Stimulated activated memory B cell treated with anti-CD40 and anti-IgM and Interleukin-4, amounts not matched to agents 10 μg/mL and 1 μg/mL and 100 μg/mL, for 72 hours (primary cell): ENCODE results near the gene ECE1.

Source experiments
- ATAC-seq: fragments of 150-1000 bp; cut with Tn5 transposase; 2 replicates; pipeline ENCODE4 v1.10.0; 2021
- H3K27ac Mint-ChIP-seq: one replicate; pipeline ENCODE4 v1.8.0; 2022; ENCODE audit warnings: mild to moderate bottlenecking, mixed read lengths
- H3K27me3 Mint-ChIP-seq: one replicate; pipeline ENCODE4 v1.8.0; 2022; ENCODE audit warnings: mixed read lengths
- H3K36me3 Mint-ChIP-seq: one replicate; pipeline ENCODE4 v1.8.0; 2022; ENCODE audit warnings: mixed read lengths
- H3K4me1 Mint-ChIP-seq: one replicate; pipeline ENCODE4 v1.8.0; 2022; ENCODE audit warnings: mixed read lengths
- H3K4me3 Mint-ChIP-seq: one replicate; pipeline ENCODE4 v1.8.0; 2022; ENCODE audit warnings: mild to moderate bottlenecking, moderate library complexity, mixed read lengths
- H3K9me3 Mint-ChIP-seq: one replicate; pipeline ENCODE4 v1.8.0; 2022; ENCODE audit warnings: mixed read lengths

ECE1 gene

DNA sequence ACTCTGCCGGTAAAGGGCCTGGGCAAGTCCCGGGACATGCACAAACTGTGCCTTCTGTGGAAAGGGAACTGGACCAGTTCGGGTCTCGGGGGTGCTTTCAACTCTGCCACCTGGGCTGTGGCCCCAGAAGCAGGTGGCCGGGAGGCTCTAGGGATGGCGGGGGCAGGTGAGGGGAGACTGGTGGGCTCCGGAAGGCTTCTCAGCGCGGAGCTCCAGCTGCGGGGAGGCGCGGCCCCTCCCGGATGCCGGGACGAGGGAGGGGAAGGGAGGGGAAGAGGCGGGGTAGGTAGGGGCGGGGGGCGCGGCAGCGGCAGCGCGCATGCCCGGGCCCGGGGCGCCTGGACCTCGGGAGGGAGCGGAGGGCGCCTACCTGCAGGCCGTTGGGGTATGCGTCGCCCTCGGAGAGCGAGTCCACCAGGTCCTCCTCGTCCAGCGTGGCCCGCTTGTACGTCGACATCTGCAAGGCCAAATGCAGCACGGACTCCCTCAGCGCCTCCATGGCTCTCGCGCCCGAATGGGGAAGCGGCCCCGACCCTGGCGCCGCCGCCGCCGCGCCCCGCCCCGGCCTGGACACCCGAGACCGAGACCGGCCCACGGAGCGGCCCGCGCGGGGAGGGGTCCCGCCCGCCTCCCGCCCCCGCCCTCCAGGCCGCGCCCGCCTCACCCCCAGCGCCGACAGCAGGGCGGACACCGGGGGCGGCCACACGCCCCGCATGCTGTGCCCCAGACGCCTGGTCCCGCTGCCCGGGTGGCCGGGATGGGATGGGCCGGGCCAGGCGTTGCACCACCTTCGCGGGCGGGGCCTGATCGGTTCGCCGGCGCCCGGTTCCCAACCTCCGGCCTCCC is at the start of gene ECE1:
TSS of gene ECE1 (minus strand) at position 764 of the 846 bp plus-strand sequence. CDS start at position 715, 49 bp downstream.
- H3K27ac Mint-ChIP-seq = peak within 1 kb of the TSS; percentile 93
- H3K27me3 Mint-ChIP-seq = no peaks in the 10 kb centered on the region
- peak within 1 kb of the TSS; percentile 94 for H3K4me3 Mint-ChIP-seq
- H3K36me3 Mint-ChIP-seq = peaks cover 22% of the 10 kb centered on the region
- H3K9me3 Mint-ChIP-seq = no peaks in the 10 kb centered on the region
- H3K4me1 Mint-ChIP-seq = peaks cover 71% of the 10 kb centered on the region
- peak; percentile 4 for ATAC-seq

DNA sequence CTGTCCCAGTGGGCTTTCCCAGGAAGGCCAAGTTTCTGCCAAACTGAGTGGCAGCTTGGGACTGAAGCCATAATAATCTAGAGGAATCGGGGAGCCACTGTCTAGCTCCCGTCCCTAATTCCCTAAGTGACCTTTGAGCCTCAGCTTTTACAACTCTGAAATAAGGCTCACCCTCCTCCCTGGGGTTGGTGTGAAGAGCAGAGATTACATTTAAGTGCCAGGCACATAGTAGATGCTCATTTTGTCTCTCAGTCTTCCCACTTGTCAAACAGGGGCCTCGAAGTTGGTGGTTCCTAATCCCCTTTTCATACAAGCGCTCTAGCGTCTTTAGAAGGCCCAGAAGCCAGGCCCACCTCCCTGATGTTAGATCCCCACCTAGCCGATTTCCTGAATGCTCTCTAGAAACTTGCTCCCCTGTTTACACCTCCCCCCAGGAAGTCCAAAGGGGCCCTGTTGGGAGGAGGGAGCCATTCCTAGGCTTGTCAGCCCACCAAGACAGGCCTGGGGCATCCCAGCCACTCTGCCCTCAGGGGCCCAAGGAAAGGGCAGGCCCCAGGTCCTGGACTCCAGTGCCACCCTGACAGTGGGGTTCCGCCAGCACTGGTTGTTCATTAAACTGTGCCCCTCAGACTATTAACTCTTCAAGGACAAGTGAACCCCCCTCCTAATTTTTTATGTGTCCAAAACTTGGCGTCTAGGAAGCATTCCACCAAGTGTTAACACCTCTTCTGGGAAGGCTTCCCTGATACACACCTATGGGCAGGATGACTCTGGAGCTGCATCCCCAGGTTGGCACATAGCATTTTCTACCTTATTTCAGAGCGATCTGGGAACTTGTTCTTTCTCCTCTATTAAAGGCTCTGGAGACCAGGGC is 49.3 kb upstream of the ECE1 start:
- Mint-ChIP-seq H3K27ac (peak overlapping the region; percentile 94), H3K4me1 (peaks cover 98% of the 10 kb centered on the region), H3K36me3 (peaks cover 8% of the 10 kb centered on the region)

DNA sequence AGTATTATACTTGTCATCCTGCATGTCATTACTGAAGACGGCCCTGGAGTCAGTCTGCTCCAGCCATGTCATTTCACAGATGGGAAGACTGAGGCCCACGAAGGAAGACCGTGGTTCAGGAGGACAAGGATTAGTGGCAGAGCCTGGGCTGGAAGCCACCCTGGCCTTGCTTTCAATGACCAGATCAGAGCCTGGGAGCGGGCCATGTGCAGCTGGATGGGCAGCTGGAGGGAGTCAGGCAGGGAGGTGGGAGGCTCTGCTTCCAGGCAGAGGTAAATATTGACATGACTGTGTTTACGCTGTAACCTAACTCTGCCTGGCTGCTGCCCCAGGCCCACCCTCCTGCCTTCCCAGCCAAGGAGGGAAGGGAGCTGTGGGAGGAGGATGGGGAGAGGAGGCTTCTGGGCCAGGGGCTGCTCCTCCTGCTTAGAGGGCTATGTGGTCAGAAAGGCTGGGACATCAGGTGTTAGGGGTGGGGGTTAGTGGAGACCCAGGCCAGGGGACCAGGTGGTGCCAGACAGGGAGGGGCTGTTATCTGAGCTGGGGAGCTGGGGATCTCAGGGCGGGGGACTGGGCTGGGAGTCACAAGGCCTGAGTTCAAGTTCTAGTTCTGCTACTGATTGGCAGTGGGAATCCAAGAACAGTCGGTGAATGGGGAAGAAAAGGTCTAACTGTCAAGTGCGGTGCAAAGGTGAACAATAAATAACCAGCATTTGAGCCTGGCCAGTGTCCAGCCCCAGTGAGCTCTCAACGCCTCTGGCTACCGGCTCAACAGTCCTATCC is 48.5 kb upstream of the ECE1 start:
- peak overlapping the region; percentile 94 for H3K27ac Mint-ChIP-seq
- H3K9me3 Mint-ChIP-seq = no peaks in the 10 kb centered on the region
- H3K27me3 Mint-ChIP-seq = no peaks in the 10 kb centered on the region
- H3K4me1 Mint-ChIP-seq = peaks cover 100% of the 10 kb centered on the region
- H3K4me3 Mint-ChIP-seq = no peak overlapping the region
- peaks cover 8% of the 10 kb centered on the region for H3K36me3 Mint-ChIP-seq
- no peak for ATAC-seq

More for the DNA sequence above, 49.3 kb upstream of the ECE1 start:
- Mint-ChIP-seq H3K27me3 (no peaks in the 10 kb centered on the region), H3K4me3 (no peak overlapping the region), H3K9me3 (no peaks in the 10 kb centered on the region)
- no peak for ATAC-seq

GRCh38 chr1:21337928-21338572 is 47.8 kb upstream of the ECE1 start:
- H3K27me3 Mint-ChIP-seq = no peaks in the 10 kb centered on the region
- H3K27ac Mint-ChIP-seq = peak overlapping the region; percentile 94
- H3K4me3 Mint-ChIP-seq = no peak overlapping the region
- no peak for ATAC-seq
- no peaks in the 10 kb centered on the region for H3K9me3 Mint-ChIP-seq
- peaks cover 3% of the 10 kb centered on the region for H3K36me3 Mint-ChIP-seq
- peaks cover 97% of the 10 kb centered on the region for H3K4me1 Mint-ChIP-seq

- ATAC-seq = no peak
- Mint-ChIP-seq H3K9me3 (no peaks in the 10 kb centered on the region), H3K4me3 (no peak overlapping the region), H3K36me3 (no peaks in the 10 kb centered on the region), H3K27me3 (no peaks in the 10 kb centered on the region), H3K27ac (peak overlapping the region; percentile 94), H3K4me1 (peaks cover 97% of the 10 kb centered on the region)
Measured at GRCh38 chr1:21337454-21337927, 47.2 kb upstream of the ECE1 start.

DNA sequence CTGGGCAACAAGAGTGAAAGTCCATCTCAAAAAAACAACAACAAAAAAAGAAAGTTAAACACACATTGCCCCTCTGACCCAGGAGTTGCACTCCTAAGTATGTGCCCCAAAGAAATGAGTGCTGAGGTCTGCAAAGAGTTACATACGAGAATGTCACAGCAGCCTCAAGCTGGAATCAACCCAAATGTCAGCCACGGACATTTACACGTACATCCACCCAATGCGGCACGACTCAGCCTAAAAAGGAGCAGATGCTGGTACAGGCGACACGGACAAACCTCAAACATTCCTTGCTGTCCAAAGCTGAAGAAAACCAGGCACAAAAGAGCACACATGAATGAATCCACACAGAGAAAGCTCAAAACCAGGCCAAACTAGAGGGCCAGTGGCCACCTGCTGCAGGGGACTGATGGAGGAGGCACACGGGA is 46.8 kb upstream of the ECE1 start:
- H3K27ac Mint-ChIP-seq = peak overlapping the region; percentile 94
- peak overlapping the region; percentile 38 for H3K4me3 Mint-ChIP-seq

DNA sequence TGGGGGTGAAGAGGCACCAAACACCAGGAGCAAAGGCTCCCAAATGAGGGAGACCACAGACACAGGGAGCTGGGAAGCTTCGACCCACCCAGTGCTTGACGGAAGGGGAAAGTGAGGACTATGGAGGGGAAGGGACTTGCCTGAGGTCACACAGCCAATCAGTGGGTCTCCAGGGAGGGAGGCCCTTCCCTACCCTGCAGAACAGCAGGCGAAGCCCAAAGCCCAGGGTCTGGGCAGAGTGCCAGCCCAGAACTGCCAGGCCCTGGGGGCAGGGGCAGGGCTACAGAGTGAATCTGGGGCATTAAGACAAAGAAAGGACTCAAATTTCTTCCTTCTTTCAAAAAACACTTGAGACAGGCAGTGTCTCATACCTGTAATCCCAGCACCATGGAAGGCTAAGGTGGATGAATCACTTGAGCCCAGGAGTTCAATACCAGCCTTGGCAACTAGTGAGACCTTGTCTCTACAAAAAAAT is 45.5 kb upstream of the ECE1 start:
- Mint-ChIP-seq H3K9me3 (no peaks in the 10 kb centered on the region), H3K36me3 (peaks cover 1% of the 10 kb centered on the region), H3K27ac (peak overlapping the region; percentile 94), H3K4me1 (peaks cover 94% of the 10 kb centered on the region), H3K4me3 (peak overlapping the region; percentile 83), H3K27me3 (no peaks in the 10 kb centered on the region)
- ATAC-seq = no peak

More for the DNA sequence above, 46.8 kb upstream of the ECE1 start:
- no peaks in the 10 kb centered on the region for H3K27me3 Mint-ChIP-seq
- no peak for ATAC-seq
- H3K36me3 Mint-ChIP-seq = no peaks in the 10 kb centered on the region
- H3K4me1 Mint-ChIP-seq = peaks cover 97% of the 10 kb centered on the region
- H3K9me3 Mint-ChIP-seq = no peaks in the 10 kb centered on the region

GRCh38 chr1:21335088-21335691 is 44.9 kb upstream of the ECE1 start:
- Mint-ChIP-seq H3K36me3 (peaks cover 6% of the 10 kb centered on the region), H3K4me1 (peaks cover 94% of the 10 kb centered on the region), H3K9me3 (no peaks in the 10 kb centered on the region), H3K4me3 (peak overlapping the region; percentile 83), H3K27ac (peak overlapping the region; percentile 94), H3K27me3 (no peaks in the 10 kb centered on the region)
- ATAC-seq = no peak

DNA sequence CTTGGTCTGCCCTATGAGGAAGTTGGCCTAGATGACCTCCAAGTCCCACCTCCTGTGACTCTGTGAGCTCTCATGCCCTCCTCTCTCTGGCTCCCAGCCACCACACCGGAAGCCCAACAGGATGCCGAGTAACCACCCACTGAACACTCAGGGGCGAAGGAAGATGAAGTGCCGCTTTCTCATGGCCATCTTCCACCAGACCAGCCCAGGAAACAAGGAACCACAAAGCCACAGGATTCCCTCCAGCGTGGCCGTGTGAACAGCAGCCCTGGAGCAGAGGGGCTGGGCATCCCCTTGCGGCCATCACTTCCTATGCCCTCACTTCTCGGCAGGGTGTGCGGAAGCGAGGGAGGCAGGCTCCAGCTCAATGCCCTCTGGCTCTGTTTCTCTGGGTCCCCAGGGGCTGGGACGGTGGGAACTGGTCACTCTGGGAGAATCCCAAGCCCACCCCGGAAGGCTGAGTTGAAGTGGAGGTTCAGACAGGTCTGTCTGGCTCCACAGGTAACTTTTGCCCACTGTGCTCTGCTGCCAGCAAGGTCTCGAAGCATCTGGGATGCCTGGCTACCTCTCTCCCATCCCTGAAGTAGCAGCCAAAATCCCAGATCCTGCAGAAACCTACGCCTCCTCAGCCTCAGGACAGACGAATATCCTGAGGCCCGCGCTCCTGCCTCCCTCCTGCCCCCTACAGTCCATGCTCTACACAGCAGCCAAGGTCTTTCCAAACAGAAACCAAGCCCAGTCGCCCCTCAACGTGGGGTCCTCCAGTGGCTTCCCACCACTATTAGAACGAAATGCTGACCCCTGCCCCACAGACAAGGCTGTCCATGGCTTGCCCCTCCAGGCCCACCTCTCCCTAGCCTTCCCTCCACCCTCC is 44.2 kb upstream of the ECE1 start:
- no peaks in the 10 kb centered on the region for H3K9me3 Mint-ChIP-seq
- peak; percentile 97 for ATAC-seq
- peaks cover 6% of the 10 kb centered on the region for H3K36me3 Mint-ChIP-seq
- peaks cover 92% of the 10 kb centered on the region for H3K4me1 Mint-ChIP-seq
- H3K27ac Mint-ChIP-seq = peak overlapping the region; percentile 94
- H3K4me3 Mint-ChIP-seq = peak overlapping the region; percentile 83
- no peaks in the 10 kb centered on the region for H3K27me3 Mint-ChIP-seq

- Mint-ChIP-seq H3K9me3 (no peaks in the 10 kb centered on the region), H3K36me3 (peaks cover 6% of the 10 kb centered on the region), H3K4me1 (peaks cover 92% of the 10 kb centered on the region), H3K27ac (peak overlapping the region; percentile 94), H3K4me3 (peak overlapping the region; percentile 83), H3K27me3 (no peaks in the 10 kb centered on the region)
- no peak for ATAC-seq
Measured at GRCh38 chr1:21333824-21334213, 43.6 kb upstream of the ECE1 start.

- no peak for ATAC-seq
- Mint-ChIP-seq H3K4me1 (peaks cover 92% of the 10 kb centered on the region), H3K4me3 (no peak overlapping the region), H3K27ac (peak overlapping the region; percentile 94), H3K36me3 (peaks cover 13% of the 10 kb centered on the region), H3K9me3 (no peaks in the 10 kb centered on the region), H3K27me3 (no peaks in the 10 kb centered on the region)
Measured at GRCh38 chr1:21332554-21333311, 42.5 kb upstream of the ECE1 start.

GRCh38 chr1:21331752-21332478 is 41.7 kb upstream of the ECE1 start:
- H3K27me3 Mint-ChIP-seq = no peaks in the 10 kb centered on the region
- H3K4me3 Mint-ChIP-seq = no peak overlapping the region
- H3K36me3 Mint-ChIP-seq = peaks cover 21% of the 10 kb centered on the region
- H3K4me1 Mint-ChIP-seq = peaks cover 92% of the 10 kb centered on the region
- H3K27ac Mint-ChIP-seq = peak overlapping the region; percentile 94
- H3K9me3 Mint-ChIP-seq = no peaks in the 10 kb centered on the region
- no peak for ATAC-seq
